Activated gamma-delta T cell treated with anti-CD3 and anti-CD28 coated beads, Interleukin-2, amount 50 U/mL, for 16 hours (primary cell): Measurements from ENCODE around the gene SPATS2L.

Source experiments
- DNase-seq: peaks from one replicate; pipeline ENCODE4 v3.0.0-alpha.2; 2020; ENCODE audit warnings: low read depth

The SPATS2L gene

GRCh38 chr2:200471324-200471848 lies 164.9 kb downstream of the SPATS2L start:
- DNase-seq: no peak

GRCh38 chr2:200471928-200472645 lies 165.6 kb downstream of the SPATS2L start:
- no peak for DNase-seq

GRCh38 chr2:200472853-200473464 lies 166.5 kb downstream of the SPATS2L start:
- no peak for DNase-seq

- no peak for DNase-seq
Measured at GRCh38 chr2:200475795-200476194, 169.3 kb downstream of the SPATS2L start.

GRCh38 chr2:200476836-200477235 lies 170.3 kb downstream of the SPATS2L start:
- DNase-seq: no peak

GRCh38 chr2:200477667-200478131 lies 171.2 kb downstream of the SPATS2L start:
- DNase-seq: no peak

GRCh38 chr2:200479692-200480265 lies 173.3 kb downstream of the SPATS2L start:
- DNase-seq: no peak

GRCh38 chr2:200482194-200482593 lies 175.7 kb downstream of the SPATS2L start:
- no peak for DNase-seq

GRCh38 chr2:200483729-200484198 lies 177.3 kb downstream of the SPATS2L start:
- no peak for DNase-seq

GRCh38 chr2:200484934-200485333 lies 178.4 kb downstream of the SPATS2L start:
- no peak for DNase-seq

GRCh38 chr2:200486529-200486928 lies 180.0 kb downstream of the SPATS2L start:
- no peak for DNase-seq

- no peak for DNase-seq
Measured at GRCh38 chr2:200488169-200488568, 181.7 kb downstream of the SPATS2L start.

GRCh38 chr2:200490001-200490400 lies 183.5 kb downstream of the SPATS2L start:
- no peak for DNase-seq

GRCh38 chr2:200492656-200493055 lies 186.2 kb downstream of the SPATS2L start:
- no peak for DNase-seq

GRCh38 chr2:200494048-200494447 lies 187.6 kb downstream of the SPATS2L start:
- DNase-seq: no peak

- DNase-seq: no peak
Measured at GRCh38 chr2:200496696-200497095, 190.2 kb downstream of the SPATS2L start.

- no peak for DNase-seq
Measured at GRCh38 chr2:200498402-200499162, 192.1 kb downstream of the SPATS2L start.

GRCh38 chr2:200502196-200502595 lies 195.7 kb downstream of the SPATS2L start:
- no peak for DNase-seq

- no peak for DNase-seq
Measured at GRCh38 chr2:200506679-200507078, 200.2 kb downstream of the SPATS2L start.

- DNase-seq: no peak
Measured at GRCh38 chr2:200507179-200507578, 200.7 kb downstream of the SPATS2L start.

GRCh38 chr2:200509235-200509611 lies 202.7 kb downstream of the SPATS2L start:
- DNase-seq: no peak
